HCT116 (cell line): Measurements from ENCODE around the gene F7. TPM values are rescaled to one million over a fixed set of nuclear protein-coding genes. Genes with fewer than 3 reads are reported as not detected.

Experiments used
- ATAC-seq: fragments of 200-7000 bp; cut with Tn5 transposase; 2 replicates; pipeline ENCODE4 v1.9.1; 2020; ENCODE audit warnings: mild to moderate bottlenecking, moderate library complexity
- BruUV-seq: library from RNA; stranded (reverse); fragments of 400-500 nt; replicated peaks from 2 replicates; lab custom pipeline; 2021; lab: Mats Ljungman, UMichigan
- CTCF ChIA-PET: fragments of 300-600 bp; sonication (Branson Sonifier 250); formaldehyde crosslinking; loops from one replicate; lab custom pipeline; 2021; ENCODE audit warnings: antibody characterized with exemption; lab: Charles Lee
- POLR2A ChIA-PET: fragments of 300-600, 350-600 bp; sonication (Branson Sonifier 250); formaldehyde crosslinking; loops from one replicate; lab custom pipeline; 2021; ENCODE audit warnings: antibody characterized with exemption; lab: Charles Lee
- RAD21 ChIA-PET, 2 experiments: fragments of 300-600 bp; sonication (Branson Sonifier 250); formaldehyde crosslinking; loops; one replicate each; lab custom pipeline; 2023; ENCODE audit warnings: low total read pairs in 2 of 2; ENCODE audit not compliant: uncharacterized antibody in 2 of 2, unreplicated experiment in 2 of 2, low non-redundant PET in 1 of 2; lab: Charles Lee
- DNase-seq: peaks from one replicate; pipeline ENCODE4 v3.0.0-alpha.2; 2010; ENCODE audit warnings: low read depth, low spot score
- H2AFZ ChIP-seq: fragments of 200-600 bp; shearing (Covaris generic), sonication (generic); 2 replicates; pipeline ENCODE4 v1.6.1; 2017; ENCODE audit warnings: low read depth, mixed run types, mixed read lengths, antibody characterized with exemption, low read length; ENCODE audit not compliant: poor library complexity, severe bottlenecking
- H3K27ac ChIP-seq: 2 replicates; pipeline ENCODE4 v1.5.1; 2012; ENCODE audit warnings: low read depth, low read length
- H3K27me3 ChIP-seq: fragments of 200-600 bp; sonication (generic); 2 replicates; pipeline ENCODE4 v1.6.1; 2016; ENCODE audit warnings: mixed run types, low read length, mixed read lengths; ENCODE audit not compliant: insufficient read depth
- H3K36me3 ChIP-seq, 2 experiments: fragments of 200-500 bp in 1 of 2; fragments of 200-600 bp in 1 of 2; sonication (Bioruptor generic) in 1 of 2; sonication (generic) in 1 of 2; 2 replicates each; pipeline versions ENCODE4 v1.5.1 to v1.6.1; 2014 to 2016; ENCODE audit warnings: low read length in 2 of 2, inconsistent platforms in 1 of 2, mixed read lengths in 1 of 2, mixed run types in 1 of 2; ENCODE audit not compliant: insufficient read depth in 2 of 2, control insufficient read depth in 1 of 2
- H3K4me1 ChIP-seq, 2 experiments: fragments of 200-600 bp in 1 of 2; sonication (generic) in 1 of 2; 2 replicates each; pipeline versions ENCODE4 v1.5.1 to v1.6.1; 2012 to 2017; ENCODE audit warnings: low read length in 2 of 2, inconsistent platforms in 1 of 2, mild to moderate bottlenecking in 1 of 2, mixed read lengths in 1 of 2, mixed run types in 1 of 2, moderate library complexity in 1 of 2; ENCODE audit not compliant: insufficient read depth in 2 of 2, control insufficient read depth in 1 of 2
- H3K4me2 ChIP-seq: fragments of 200-600 bp; sonication (generic); 2 replicates; pipeline ENCODE4 v1.6.1; 2017; ENCODE audit warnings: mixed run types, low read length, mixed read lengths
- H3K4me3 ChIP-seq, 2 experiments: fragments of 200-600 bp in 1 of 2; sonication (generic) in 1 of 2; replicated peaks in 1 of 2; 2 replicates each; pipeline ENCODE4 v1.5.1; 2011 to 2016; ENCODE audit warnings: low read length in 2 of 2, control low read depth in 1 of 2, low read depth in 1 of 2, mild to moderate bottlenecking in 1 of 2, mixed read lengths in 1 of 2, mixed run types in 1 of 2
- H3K79me2 ChIP-seq: fragments of 200-600 bp; sonication (generic); 2 replicates; pipeline ENCODE4 v1.6.1; 2017; ENCODE audit warnings: mild to moderate bottlenecking, mixed run types, low read length, moderate library complexity, mixed read lengths; ENCODE audit not compliant: insufficient read depth
- H3K9ac ChIP-seq: fragments of 200-600 bp; sonication (generic); 2 replicates; pipeline ENCODE4 v1.6.1; 2016; ENCODE audit warnings: low read length, mixed read lengths
- H3K9me2 ChIP-seq: fragments of 200-600 bp; sonication (generic), shearing (Covaris generic); 2 replicates; pipeline ENCODE4 v1.6.1; 2017; ENCODE audit warnings: mixed run types, mild to moderate bottlenecking, moderate library complexity; ENCODE audit not compliant: insufficient read depth
- H3K9me3 ChIP-seq, 2 experiments: fragments of 200-500 bp in 1 of 2; fragments of 200-600 bp in 1 of 2; sonication (Bioruptor generic) in 1 of 2; sonication (generic) in 1 of 2; 2 replicates each; pipeline ENCODE4 v1.6.1; 2014 to 2017; ENCODE audit warnings: low read length in 2 of 2, mixed read lengths in 2 of 2, inconsistent platforms in 1 of 2, low read depth in 1 of 2, mild to moderate bottlenecking in 1 of 2, mixed run types in 1 of 2, moderate library complexity in 1 of 2; ENCODE audit not compliant: control insufficient read depth in 1 of 2, insufficient read depth in 1 of 2
- H4K20me1 ChIP-seq: fragments of 200-600 bp; sonication (generic), shearing (Covaris generic); 2 replicates; pipeline ENCODE4 v1.6.1; 2017; ENCODE audit warnings: mixed run types, mild to moderate bottlenecking, moderate library complexity; ENCODE audit not compliant: insufficient read depth
- CTCF ChIP-seq, 3 experiments: fragments of 200-600 bp in 1 of 3; sonication (generic) in 1 of 3; IDR thresholded peaks in 2 of 3; conservative IDR thresholded peaks in 1 of 3; 2 replicates each; pipeline ENCODE4 v1.5.1; 2012 to 2017; ENCODE audit warnings: low read depth in 2 of 3, low read length in 2 of 3, antibody characterized with exemption in 1 of 3, borderline replicate concordance in 1 of 3, control low read depth in 1 of 3, mild to moderate bottlenecking in 1 of 3, mixed read lengths in 1 of 3, mixed run types in 1 of 3, moderate library complexity in 1 of 3; ENCODE audit not compliant: insufficient read depth in 1 of 3
- REST ChIP-seq: IDR thresholded peaks from 2 replicates; pipeline ENCODE4 v1.6.1; 2012; ENCODE audit warnings: low read depth
- intact Hi-C: fragments of 100-400 bp; cut with micrococcal nuclease; formaldehyde crosslinking; loops from 2 replicates; pipeline ENCODE4 v1.10.0; 2022
- total RNA-seq: library from RNA; stranded (reverse); gene quantifications from one replicate; pipeline ENCODE4 v1.2.1, GENCODE V29; 2021; ENCODE audit not compliant: unreplicated experiment

Gene F7
- total RNA-seq, 1 experiment from 2014 or later = not detected

GRCh38 chr13:113084094-113084942 lies 21.3 kb upstream of the F7 start:
- H2AFZ ChIP-seq = no peak overlapping the region
- RAD21 ChIA-PET = no interaction called here
- ATAC-seq = 0 out of 2 replicates have a peak, but pooled peaks have one; percentile 35

More at GRCh38 chr13:113084094-113084942, 21.3 kb upstream of the F7 start:
- Histone ChIP-seq H3K27ac (no peak overlapping the region), H3K4me1 (peaks cover 7 to 11% of the 10 kb centered on the region in 2 experiments; a peak in 3 of 4 replicates), H3K9me3 (no peaks in the 10 kb centered on the region), H4K20me1 (no peaks in the 10 kb centered on the region), H3K4me3 (no peak overlapping the region), H3K9me2 (no peaks in the 10 kb centered on the region), H3K79me2 (no peaks in the 10 kb centered on the region), H3K27me3 (no peaks in the 10 kb centered on the region), H3K4me2 (peak overlapping the region; percentile 26; the same call in 1 of the 2 replicates), H3K36me3 (no peaks in the 10 kb centered on the region), H3K9ac (no peak overlapping the region)
- ChIA-PET POLR2A (no interaction called here), CTCF (no interaction called here)
- BruUV-seq = no TSS peak
- intact Hi-C loops = loop anchor here (10.0 kb wide), 1 partner anchor 70 kb away; the partner anchor contains the start of gene PROZ
- DNase-seq = no peak
- TF ChIP-seq CTCF (IDR thresholded peaks at IDR 0.05 in 2 of 3, conservative IDR thresholded peaks at IDR 0.05 in 1 of 3; ENCODE audit: borderline replicate concordance in 1 of 3, insufficient read depth in 1 of 3, low read depth in 2 of 3, low read length in 2 of 3) = peak in 2 of 3 experiments; percentile 51 to 54; a peak in 4 of 6 replicates
- TF ChIP-seq REST = no peak
